ENCODE measurements around the gene SLC16A6. TPM values are rescaled to one million over a fixed set of nuclear protein-coding genes. Genes with fewer than 3 reads are reported as not detected.

SLC16A6 gene
- polyA plus RNA-seq, 1 donor (not counting 4 experiments of a cell fraction or from before 2014, with no cell fraction given) = 0.14 TPM

GRCh38 chr17:68298601-68299000 is 7.7 kb upstream of the SLC16A6 start:
- H3K4me1 ChIP-seq (ENCODE audit: control insufficient read depth, extremely low read depth, insufficient read depth, low read length) = no peaks in the 10 kb centered on the region
- no peaks in the 10 kb centered on the region for H3K9me1 ChIP-seq (ENCODE audit: control insufficient read depth, extremely low read depth, insufficient read depth, low read length)
- FAIRE-seq (no peak), DNase-seq (ENCODE audit: low read depth, low spot score) (no peak)
- H3K4me3 ChIP-seq (ENCODE audit: control insufficient read depth in 2 of 3, extremely low read depth in 1 of 3, insufficient read depth in 2 of 3, low read depth in 1 of 3, low read length in 3 of 3) = no peak overlapping the region
- H3K36me3 ChIP-seq (ENCODE audit: control insufficient read depth in 2 of 2, extremely low read depth in 1 of 2, insufficient read depth in 2 of 2, low read length in 2 of 2) = no peaks in the 10 kb centered on the region
- no peak overlapping the region for H3K4me2 ChIP-seq (ENCODE audit: control insufficient read depth, extremely low read depth, insufficient read depth, low read depth, low read length)
- H3K79me2 ChIP-seq (ENCODE audit: control insufficient read depth, insufficient read depth, low read length) = no peaks in the 10 kb centered on the region
- TF ChIP-seq, protein P1, sequence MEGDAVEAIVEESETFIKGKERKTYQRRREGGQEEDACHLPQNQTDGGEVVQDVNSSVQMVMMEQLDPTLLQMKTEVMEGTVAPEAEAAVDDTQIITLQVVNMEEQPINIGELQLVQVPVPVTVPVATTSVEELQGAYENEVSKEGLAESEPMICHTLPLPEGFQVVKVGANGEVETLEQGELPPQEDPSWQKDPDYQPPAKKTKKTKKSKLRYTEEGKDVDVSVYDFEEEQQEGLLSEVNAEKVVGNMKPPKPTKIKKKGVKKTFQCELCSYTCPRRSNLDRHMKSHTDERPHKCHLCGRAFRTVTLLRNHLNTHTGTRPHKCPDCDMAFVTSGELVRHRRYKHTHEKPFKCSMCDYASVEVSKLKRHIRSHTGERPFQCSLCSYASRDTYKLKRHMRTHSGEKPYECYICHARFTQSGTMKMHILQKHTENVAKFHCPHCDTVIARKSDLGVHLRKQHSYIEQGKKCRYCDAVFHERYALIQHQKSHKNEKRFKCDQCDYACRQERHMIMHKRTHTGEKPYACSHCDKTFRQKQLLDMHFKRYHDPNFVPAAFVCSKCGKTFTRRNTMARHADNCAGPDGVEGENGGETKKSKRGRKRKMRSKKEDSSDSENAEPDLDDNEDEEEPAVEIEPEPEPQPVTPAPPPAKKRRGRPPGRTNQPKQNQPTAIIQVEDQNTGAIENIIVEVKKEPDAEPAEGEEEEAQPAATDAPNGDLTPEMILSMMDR (optimal IDR thresholded peaks at IDR 0.05 in 1 of 3, IDR thresholded peaks at IDR 0.05 in 1 of 3, conservative IDR thresholded peaks at IDR 0.05 in 1 of 3; ENCODE audit: extremely low read depth in 1 of 3, insufficient read depth in 2 of 3, low read length in 3 of 3) = no peak
- TF ChIP-seq EZH2 (IDR thresholded peaks at IDR 0.05; ENCODE audit: low read length) = no peak
- H3K27me3 ChIP-seq (ENCODE audit: control insufficient read depth, extremely low read depth, insufficient read depth, low read length) = peaks cover 17% of the 10 kb centered on the region
- no peak overlapping the region for H2AFZ ChIP-seq (ENCODE audit: control insufficient read depth, low read length)
- H3K9me3 ChIP-seq (ENCODE audit: control insufficient read depth, low read depth, low read length) = no peaks in the 10 kb centered on the region
- dilution Hi-C loops (cut with MboI; ENCODE audit: extremely low pct_ligation_motif_present, low sequenced_read_pairs) = no loop called here
- H4K20me1 ChIP-seq (ENCODE audit: control insufficient read depth, extremely low read depth, insufficient read depth, low read length) = no peaks in the 10 kb centered on the region
- H3K9ac ChIP-seq (ENCODE audit: control insufficient read depth, extremely low read depth, insufficient read depth, low read length) = no peak overlapping the region
- H3K27ac ChIP-seq (ENCODE audit: control insufficient read depth, insufficient read depth, low read length) = no peak overlapping the region

- Histone ChIP-seq H3K79me2 (ENCODE audit: control insufficient read depth, insufficient read depth, low read length) (no peaks in the 10 kb centered on the region), H3K27me3 (ENCODE audit: control insufficient read depth, extremely low read depth, insufficient read depth, low read length) (peaks cover 24% of the 10 kb centered on the region), H3K9me1 (ENCODE audit: control insufficient read depth, extremely low read depth, insufficient read depth, low read length) (no peaks in the 10 kb centered on the region), H3K4me3 (ENCODE audit: control insufficient read depth in 2 of 3, extremely low read depth in 1 of 3, insufficient read depth in 2 of 3, low read depth in 1 of 3, low read length in 3 of 3) (no peak overlapping the region), H3K4me1 (ENCODE audit: control insufficient read depth, extremely low read depth, insufficient read depth, low read length) (no peaks in the 10 kb centered on the region), H3K9me3 (ENCODE audit: control insufficient read depth, low read depth, low read length) (no peaks in the 10 kb centered on the region), H2AFZ (ENCODE audit: control insufficient read depth, low read length) (no peak overlapping the region), H3K9ac (ENCODE audit: control insufficient read depth, extremely low read depth, insufficient read depth, low read length) (no peak overlapping the region), H3K4me2 (ENCODE audit: control insufficient read depth, extremely low read depth, insufficient read depth, low read depth, low read length) (no peak overlapping the region), H3K36me3 (ENCODE audit: control insufficient read depth in 2 of 2, extremely low read depth in 1 of 2, insufficient read depth in 2 of 2, low read length in 2 of 2) (no peaks in the 10 kb centered on the region), H4K20me1 (ENCODE audit: control insufficient read depth, extremely low read depth, insufficient read depth, low read length) (no peaks in the 10 kb centered on the region), H3K27ac (ENCODE audit: control insufficient read depth, insufficient read depth, low read length) (no peak overlapping the region)
- DNase-seq (ENCODE audit: low read depth, low spot score) (no peak), FAIRE-seq (no peak)
- dilution Hi-C loops (cut with MboI; ENCODE audit: extremely low pct_ligation_motif_present, low sequenced_read_pairs) = no loop called here
- no peak for TF ChIP-seq EZH2 (IDR thresholded peaks at IDR 0.05; ENCODE audit: low read length)
- TF ChIP-seq, protein P1 (optimal IDR thresholded peaks at IDR 0.05 in 1 of 3, IDR thresholded peaks at IDR 0.05 in 1 of 3, conservative IDR thresholded peaks at IDR 0.05 in 1 of 3; ENCODE audit: extremely low read depth in 1 of 3, insufficient read depth in 2 of 3, low read length in 3 of 3) = no peak
Observed at GRCh38 chr17:68297195-68297594, 6.3 kb upstream of the SLC16A6 start.

Measured in keratinocyte (primary cell).